Activated CD4-positive, alpha-beta memory T cell treated with anti-CD3 and anti-CD28 coated beads for 36 hours (primary cell): ENCODE data around the gene SCMH1. TPM values are rescaled to one million over a fixed set of nuclear protein-coding genes. Genes with fewer than 3 reads are reported as not detected.

Experiments used
- CTCF ChIA-PET: fragments of 350-600 bp; sonication (Branson Sonifier 250); formaldehyde crosslinking; loops from one replicate; lab custom pipeline; 2021; ENCODE audit warnings: antibody characterized with exemption, inconsistent platforms; lab: Charles Lee
- POLR2A ChIA-PET: fragments of 350-600 bp; sonication (Branson Sonifier 250); formaldehyde crosslinking; loops from one replicate; lab custom pipeline; 2021; ENCODE audit warnings: antibody characterized with exemption; lab: Charles Lee
- DNase-seq: peaks from one replicate; pipeline ENCODE4 v3.0.0-alpha.2; 2020
- H3K27ac Mint-ChIP-seq: one replicate; pipeline ENCODE4 v1.8.0; 2021; ENCODE audit warnings: mixed read lengths
- H3K27me3 Mint-ChIP-seq: one replicate; pipeline ENCODE4 v1.8.0; 2021; ENCODE audit warnings: mixed read lengths
- H3K36me3 Mint-ChIP-seq: one replicate; pipeline ENCODE4 v1.8.0; 2021; ENCODE audit warnings: mixed read lengths
- H3K4me1 Mint-ChIP-seq: one replicate; pipeline ENCODE4 v1.8.0; 2021; ENCODE audit warnings: low read depth, mixed read lengths
- H3K4me3 Mint-ChIP-seq: one replicate; pipeline ENCODE4 v1.8.0; 2021; ENCODE audit warnings: mild to moderate bottlenecking, mixed read lengths
- H3K9me3 Mint-ChIP-seq: one replicate; pipeline ENCODE4 v1.8.0; 2021; ENCODE audit warnings: mixed read lengths
- intact Hi-C: fragments of 100-400 bp; cut with micrococcal nuclease; formaldehyde crosslinking; loops from one replicate; pipeline ENCODE4 v1.15.1; 2023
- total RNA-seq, 2 experiments: library from RNA; stranded (reverse); gene quantifications; one replicate each; pipeline ENCODE4 v1.2.3, GENCODE V29; 2021

SCMH1 gene
- total RNA-seq, 2 experiments from 2014 or later, result 17.7 to 20.7 TPM

DNA sequence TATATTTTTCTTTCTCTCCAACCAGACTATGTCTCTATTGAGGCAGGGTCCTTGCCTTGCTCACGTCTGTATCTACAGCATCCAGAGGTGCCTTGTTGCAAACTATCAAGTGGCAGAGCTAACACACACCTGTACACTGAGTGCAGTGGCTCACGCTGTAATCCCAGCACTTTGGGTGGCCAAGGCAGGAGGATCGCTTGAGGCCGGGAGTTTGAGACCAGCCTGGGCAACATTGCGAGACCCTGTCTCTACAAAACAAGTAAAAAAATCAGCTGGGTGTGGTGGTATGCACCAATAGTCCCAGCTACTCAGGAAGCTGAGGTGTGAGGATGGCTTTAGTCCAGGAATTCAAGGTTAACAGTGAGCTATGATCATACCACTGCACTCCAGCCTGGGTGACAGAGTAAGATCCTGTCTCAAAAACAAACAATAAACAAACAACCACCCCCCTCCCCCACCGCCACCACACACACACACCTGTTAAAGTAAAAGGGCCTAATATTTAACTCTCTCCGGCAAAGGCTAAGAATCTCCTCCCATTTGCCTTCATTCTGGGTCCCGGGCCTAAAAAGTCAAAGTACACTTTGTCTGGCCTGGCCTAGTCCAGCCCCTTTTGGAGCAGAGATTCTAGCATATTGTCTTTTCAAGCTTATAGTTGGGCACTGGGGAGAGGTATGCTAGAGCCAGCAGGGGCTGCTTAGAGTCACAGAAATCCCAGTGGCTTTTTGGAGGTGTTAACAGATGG lies 211.1 kb downstream of the SCMH1 start:
- H3K27me3 Mint-ChIP-seq, result no peaks in the 10 kb centered on the region
- no peak overlapping the region for H3K27ac Mint-ChIP-seq
- no peak overlapping the region for H3K4me3 Mint-ChIP-seq
- H3K36me3 Mint-ChIP-seq, result peaks cover 29% of the 10 kb centered on the region
- intact Hi-C loops, result no loop called here
- CTCF ChIA-PET, result no interaction called here
- DNase-seq, result no peak
- POLR2A ChIA-PET, result no interaction called here
- H3K4me1 Mint-ChIP-seq, result no peaks in the 10 kb centered on the region
- H3K9me3 Mint-ChIP-seq, result no peaks in the 10 kb centered on the region

DNA sequence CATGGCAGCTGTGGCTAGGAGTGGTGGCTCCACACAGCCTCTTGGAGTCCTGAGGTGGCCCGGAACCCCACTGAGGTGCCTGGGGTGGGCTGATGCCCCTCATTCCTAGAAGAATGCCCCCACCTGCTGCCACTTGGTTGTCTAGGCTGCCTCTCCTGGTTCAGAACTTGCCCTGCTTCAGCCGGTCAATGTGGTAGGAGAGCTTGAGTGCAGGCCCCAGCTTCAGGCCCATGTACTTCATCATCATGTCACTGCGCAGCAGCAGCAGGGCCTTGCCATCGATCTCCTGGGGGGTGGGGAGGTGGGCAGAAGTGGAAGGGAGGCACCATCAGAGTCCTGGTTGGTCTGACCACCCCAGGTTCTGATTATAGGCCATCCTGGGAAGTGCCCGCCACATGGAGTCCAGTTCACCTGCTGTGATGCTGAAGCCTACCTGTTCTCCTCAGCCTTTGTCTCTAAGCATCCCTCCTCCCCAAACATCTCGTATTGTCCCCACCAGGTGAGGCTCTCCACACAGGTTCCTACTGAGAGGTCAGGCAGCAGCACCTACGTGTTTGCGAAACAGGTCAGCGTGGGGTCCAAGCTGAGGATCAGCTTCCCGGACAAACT lies 214.0 kb downstream of the SCMH1 start:
- H3K36me3 Mint-ChIP-seq, result peaks cover 21% of the 10 kb centered on the region
- no peaks in the 10 kb centered on the region for H3K9me3 Mint-ChIP-seq
- no peaks in the 10 kb centered on the region for H3K27me3 Mint-ChIP-seq
- POLR2A ChIA-PET, result no interaction called here
- intact Hi-C loops, result no loop called here
- no peak for DNase-seq
- no peak overlapping the region for H3K27ac Mint-ChIP-seq
- CTCF ChIA-PET, result no interaction called here
- no peaks in the 10 kb centered on the region for H3K4me1 Mint-ChIP-seq
- H3K4me3 Mint-ChIP-seq, result no peak overlapping the region

DNA sequence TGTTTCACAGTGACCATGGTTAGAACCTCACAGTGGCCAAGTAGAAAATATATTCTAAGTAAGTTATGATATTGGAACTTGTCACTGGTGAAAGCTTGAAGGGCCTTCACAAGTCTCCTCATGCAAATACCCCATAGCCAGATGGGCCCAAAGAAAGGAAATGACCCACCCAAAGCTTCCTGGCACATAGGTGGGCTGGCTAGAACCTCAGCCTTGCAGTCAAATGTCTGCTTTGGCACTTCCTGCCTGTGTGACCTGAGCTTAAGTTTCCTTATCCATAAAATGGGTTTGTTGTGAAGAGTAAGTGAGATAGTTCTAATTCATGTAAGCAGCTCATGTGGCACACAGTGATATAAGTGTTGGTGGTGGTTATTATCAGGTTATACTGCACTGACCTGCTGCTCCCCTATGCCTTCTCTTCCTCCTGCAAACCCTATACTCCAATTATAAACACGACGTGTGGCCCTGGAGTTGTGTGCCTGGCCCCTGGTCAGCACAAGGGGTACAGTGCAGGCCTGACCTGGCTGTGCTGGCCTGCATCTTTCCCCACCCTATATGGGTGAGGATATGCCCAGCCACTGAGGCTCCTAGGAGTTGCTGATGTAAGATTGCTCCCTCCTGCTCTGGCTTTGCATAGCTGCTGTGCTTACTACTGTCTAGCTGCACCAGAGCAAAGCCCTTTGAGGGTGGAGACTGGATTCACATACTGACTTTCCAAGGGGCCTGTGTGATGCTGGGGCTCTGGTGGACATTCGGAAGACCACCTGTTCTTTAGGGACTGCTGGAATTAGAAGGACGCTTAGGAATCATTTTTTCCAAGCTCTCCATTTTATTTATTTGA lies 215.9 kb downstream of the SCMH1 start:
- no peak overlapping the region for H3K4me3 Mint-ChIP-seq
- intact Hi-C loops, result no loop called here
- H3K27ac Mint-ChIP-seq, result no peak overlapping the region
- ChIA-PET POLR2A (interaction anchor here (0.6 kb wide), 1 partner anchor 87 kb away, joined by 3 read pairs; no protein-coding TSS in a partner anchor), CTCF (no interaction called here)
- no peaks in the 10 kb centered on the region for H3K4me1 Mint-ChIP-seq
- no peaks in the 10 kb centered on the region for H3K27me3 Mint-ChIP-seq
- H3K36me3 Mint-ChIP-seq, result peaks cover 15% of the 10 kb centered on the region
- H3K9me3 Mint-ChIP-seq, result no peaks in the 10 kb centered on the region
- DNase-seq, result no peak

DNA sequence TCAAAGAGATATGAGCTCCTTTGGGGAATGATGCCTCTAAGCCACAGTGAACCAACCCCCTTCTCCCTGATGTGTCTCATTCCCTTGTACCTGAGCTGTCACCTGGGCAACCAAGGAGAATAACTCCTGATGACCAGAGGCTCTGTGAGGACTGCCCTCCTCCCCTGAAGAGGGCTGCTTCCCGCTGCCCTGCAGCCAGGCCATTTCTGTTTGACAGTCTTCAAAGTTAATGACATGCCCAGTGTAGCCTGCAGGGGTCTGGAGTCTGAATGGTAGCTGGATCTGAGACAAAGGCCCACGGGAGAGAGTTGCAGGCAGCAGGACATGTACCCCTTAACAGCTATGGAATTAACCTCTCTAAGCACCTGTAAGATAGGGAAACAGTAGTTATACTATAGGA lies 217.2 kb downstream of the SCMH1 start:
- Mint-ChIP-seq H3K27ac (no peak overlapping the region), H3K27me3 (no peaks in the 10 kb centered on the region), H3K4me1 (no peaks in the 10 kb centered on the region), H3K9me3 (no peaks in the 10 kb centered on the region), H3K4me3 (no peak overlapping the region), H3K36me3 (peaks cover 12% of the 10 kb centered on the region)
- DNase-seq, result no peak
- ChIA-PET CTCF (no interaction called here), POLR2A (no interaction called here)
- intact Hi-C loops, result no loop called here

DNA sequence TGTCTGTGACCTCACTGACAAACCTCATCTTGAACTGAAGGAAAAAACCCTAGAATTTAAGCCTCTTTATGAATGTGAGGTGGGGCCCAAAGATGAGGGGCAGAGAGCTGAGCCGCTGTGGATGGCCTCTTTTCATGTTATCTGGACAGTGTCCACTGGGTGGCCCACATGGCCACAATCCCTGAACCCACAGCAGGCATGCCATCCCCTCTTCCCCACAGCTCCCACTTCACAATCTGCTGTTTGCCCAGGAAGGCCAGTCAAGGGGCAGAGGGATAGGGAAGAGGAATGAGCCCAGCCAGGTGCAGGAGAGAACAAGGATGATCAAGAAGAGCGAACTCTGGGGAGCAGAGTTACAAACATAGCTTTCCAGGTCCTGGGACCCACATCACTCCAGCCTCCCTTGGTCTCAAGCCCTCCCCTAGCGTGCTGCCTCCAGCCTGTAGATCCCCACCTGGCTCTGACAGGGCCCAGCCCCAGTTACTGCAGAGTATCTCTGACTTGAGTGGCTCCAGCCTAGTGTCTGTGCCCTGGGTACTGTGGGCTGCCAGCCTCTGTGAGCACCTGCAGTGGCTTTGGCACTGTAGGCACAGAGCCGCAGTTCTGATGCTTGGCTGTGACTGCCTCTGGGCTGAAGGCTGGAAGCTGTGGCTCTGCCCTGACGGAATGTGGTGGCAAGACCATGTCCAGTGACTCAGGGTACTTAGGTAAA lies 218.7 kb downstream of the SCMH1 start:
- intact Hi-C loops, result no loop called here
- CTCF ChIA-PET, result interaction anchor here (1.1 kb wide), 2 partner anchors 75 to 217 kb away, joined by 3 read pairs; no protein-coding TSS in a partner anchor
- no peak overlapping the region for H3K4me3 Mint-ChIP-seq
- H3K27ac Mint-ChIP-seq, result no peak overlapping the region
- POLR2A ChIA-PET, result interaction anchor here (0.8 kb wide), 1 partner anchor 12 kb away, joined by 3 read pairs; no protein-coding TSS in a partner anchor
- no peaks in the 10 kb centered on the region for H3K4me1 Mint-ChIP-seq
- H3K36me3 Mint-ChIP-seq, result peaks cover 7% of the 10 kb centered on the region
- DNase-seq, result no peak
- no peaks in the 10 kb centered on the region for H3K9me3 Mint-ChIP-seq
- no peaks in the 10 kb centered on the region for H3K27me3 Mint-ChIP-seq

DNA sequence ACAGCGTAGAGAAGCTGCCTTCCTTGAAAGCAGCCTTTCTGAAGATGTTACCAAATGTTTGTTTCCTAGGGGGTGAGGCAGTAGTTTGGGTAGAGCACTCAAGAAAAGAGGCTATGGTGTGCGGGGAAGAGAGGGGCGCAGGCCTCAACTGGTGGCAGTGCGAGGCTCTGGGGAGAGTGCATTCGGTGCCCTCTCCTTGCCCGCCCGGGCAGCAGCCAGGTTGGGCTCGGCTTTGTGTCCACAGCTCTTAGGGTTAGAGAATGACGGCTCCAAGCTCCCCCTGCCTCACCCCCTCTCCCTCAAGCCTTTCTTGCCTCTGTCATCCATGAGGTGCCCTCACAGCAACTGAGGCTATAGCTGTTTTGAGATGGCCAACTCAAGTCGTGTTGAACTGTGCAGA lies 219.7 kb downstream of the SCMH1 start:
- DNase-seq, result no peak
- no peak overlapping the region for H3K27ac Mint-ChIP-seq
- intact Hi-C loops, result no loop called here
- H3K4me3 Mint-ChIP-seq, result no peak overlapping the region
- H3K36me3 Mint-ChIP-seq, result peaks cover 7% of the 10 kb centered on the region
- no peaks in the 10 kb centered on the region for H3K27me3 Mint-ChIP-seq
- no peaks in the 10 kb centered on the region for H3K4me1 Mint-ChIP-seq
- ChIA-PET POLR2A (no interaction called here), CTCF (interaction anchor here (1.1 kb wide), 1 partner anchor 74 kb away, joined by 3 read pairs; no protein-coding TSS in a partner anchor)
- no peaks in the 10 kb centered on the region for H3K9me3 Mint-ChIP-seq

DNA sequence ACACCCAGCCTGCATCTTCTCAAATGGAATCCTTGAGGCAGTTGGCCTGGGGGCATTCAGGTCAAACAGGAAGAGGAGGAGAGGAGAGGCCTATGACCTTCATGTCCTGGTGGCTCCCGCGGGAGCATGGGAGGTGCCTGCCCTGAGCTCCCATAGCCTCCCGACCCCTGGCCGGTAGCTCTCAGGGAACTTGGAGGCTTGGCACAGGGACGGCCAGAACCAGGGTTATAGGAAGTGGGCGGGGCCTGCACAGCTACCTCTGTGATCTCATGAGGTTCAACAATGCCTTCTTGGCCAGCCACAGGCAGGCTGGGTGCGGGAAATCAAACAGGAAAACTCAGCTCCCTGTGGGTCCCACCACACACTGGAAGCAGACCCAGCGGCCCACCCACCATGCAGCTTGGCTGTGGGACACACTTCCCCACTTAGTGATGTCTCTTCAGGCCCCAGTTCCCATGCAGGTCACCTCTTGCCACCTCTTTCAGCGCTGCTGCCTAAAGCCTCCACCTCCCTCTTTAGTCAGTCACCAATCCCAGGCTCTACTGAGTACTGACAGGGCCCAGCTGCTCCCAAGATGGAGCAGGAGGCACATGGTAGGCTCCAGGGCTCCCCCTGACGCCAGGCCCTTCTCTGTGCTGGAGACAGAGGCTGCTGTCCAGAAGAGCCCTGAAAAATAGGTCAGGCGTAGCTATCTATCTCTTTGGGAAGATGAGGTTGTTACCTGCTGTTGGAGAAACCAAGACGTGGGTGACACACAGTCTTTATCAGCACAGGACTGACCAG lies 220.4 kb downstream of the SCMH1 start, which contains the start of gene SLFNL1:
TSS of gene SLFNL1 (minus strand) at position 200 of the 783 bp plus-strand sequence. CDS start 1,065 bp downstream, outside the sequence.
- H3K27me3 Mint-ChIP-seq, result no peaks in the 10 kb centered on the region
- no peaks in the 10 kb centered on the region for H3K9me3 Mint-ChIP-seq
- no peak within 1 kb of the TSS for H3K27ac Mint-ChIP-seq
- ChIA-PET CTCF (interaction anchor here (0.6 to 1.1 kb wide), 2 partner anchors 73 to 339 kb away, joined by 3 read pairs; no protein-coding TSS in a partner anchor), POLR2A (no interaction called here)
- no peak within 1 kb of the TSS for H3K4me3 Mint-ChIP-seq
- H3K4me1 Mint-ChIP-seq, result no peaks in the 10 kb centered on the region
- intact Hi-C loops, result no loop called here
- peaks cover 6% of the 10 kb centered on the region for H3K36me3 Mint-ChIP-seq
- no peak for DNase-seq

DNA sequence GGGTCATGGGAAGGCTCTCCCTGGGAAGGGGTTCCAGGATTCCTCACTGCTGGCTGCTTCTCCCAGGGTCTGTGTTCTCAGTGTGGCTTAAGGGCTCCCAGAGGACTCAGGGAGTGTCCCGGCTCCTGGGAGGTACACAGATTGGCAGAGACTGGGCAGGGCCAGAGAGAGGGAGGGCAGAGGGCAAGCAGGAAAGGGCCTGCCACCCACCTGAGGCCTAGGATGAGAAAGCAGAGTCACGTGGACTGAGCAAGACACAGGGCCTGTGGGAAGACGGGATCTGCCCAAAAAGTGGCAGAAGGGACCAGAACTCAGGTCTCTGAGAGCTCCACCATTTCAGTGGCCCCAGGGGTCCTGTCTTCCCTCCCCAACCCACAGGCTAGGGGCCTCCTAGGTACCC lies 221.5 kb downstream of the SCMH1 start:
- Mint-ChIP-seq H3K4me3 (no peak overlapping the region), H3K4me1 (no peaks in the 10 kb centered on the region), H3K36me3 (peaks cover 8% of the 10 kb centered on the region), H3K27me3 (no peaks in the 10 kb centered on the region), H3K27ac (no peak overlapping the region), H3K9me3 (no peaks in the 10 kb centered on the region)
- ChIA-PET POLR2A (no interaction called here), CTCF (no interaction called here)
- no peak for DNase-seq
- intact Hi-C loops, result no loop called here

DNA sequence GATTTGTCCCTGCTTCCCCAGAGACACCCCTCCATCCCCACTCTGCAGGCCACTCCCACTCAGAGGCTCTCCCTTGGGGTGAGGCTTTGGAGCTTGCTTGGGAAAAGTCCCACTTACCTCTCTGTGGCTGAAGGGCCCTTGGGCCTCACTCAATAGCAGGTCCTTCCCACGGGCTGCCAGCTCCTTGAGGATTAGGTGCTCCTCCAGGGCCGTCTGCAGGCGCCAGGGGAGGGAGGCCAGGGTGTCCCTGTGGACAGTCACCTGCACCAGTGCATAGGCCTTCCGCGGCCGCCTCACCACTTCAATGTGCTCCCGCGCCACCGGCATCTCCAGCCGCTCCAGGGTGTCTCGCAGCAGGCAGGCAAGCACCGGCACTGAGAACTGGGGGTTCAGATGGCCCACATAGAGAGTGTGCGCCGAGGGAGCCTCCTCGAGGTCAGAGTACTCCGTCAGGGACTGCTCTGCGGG lies 222.0 kb downstream of the SCMH1 start:
- POLR2A ChIA-PET, result no interaction called here
- intact Hi-C loops, result no loop called here

DNA sequence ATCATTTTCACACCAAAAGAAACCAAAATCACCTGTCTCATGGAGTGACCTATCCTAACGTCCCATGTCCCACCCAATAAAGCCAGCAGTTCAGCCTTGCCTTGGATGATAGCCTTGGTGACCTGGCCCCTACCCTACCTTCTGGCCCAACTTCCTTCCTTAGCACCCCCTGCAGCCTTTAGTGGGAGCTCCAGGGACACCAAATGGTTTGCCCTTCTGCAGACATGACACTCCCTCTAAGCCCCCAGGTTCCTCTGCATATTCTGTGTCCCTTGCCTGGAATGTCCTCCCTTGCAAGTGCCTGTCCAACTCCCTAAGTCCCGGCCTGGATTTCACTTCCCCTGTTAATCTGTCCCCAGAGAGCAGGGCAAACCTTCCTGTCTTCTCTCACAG lies 222.8 kb downstream of the SCMH1 start:
- no peaks in the 10 kb centered on the region for H3K27me3 Mint-ChIP-seq
- no peaks in the 10 kb centered on the region for H3K9me3 Mint-ChIP-seq
- ChIA-PET POLR2A (no interaction called here), CTCF (no interaction called here)
- intact Hi-C loops, result no loop called here
- no peak overlapping the region for H3K27ac Mint-ChIP-seq
- no peak overlapping the region for H3K4me3 Mint-ChIP-seq
- DNase-seq, result no peak
- peaks cover 11% of the 10 kb centered on the region for H3K36me3 Mint-ChIP-seq
- H3K4me1 Mint-ChIP-seq, result no peaks in the 10 kb centered on the region

More for the DNA sequence above, 222.0 kb downstream of the SCMH1 start:
- CTCF ChIA-PET, result no interaction called here
- Mint-ChIP-seq H3K27ac (no peak overlapping the region), H3K9me3 (no peaks in the 10 kb centered on the region), H3K36me3 (peaks cover 8% of the 10 kb centered on the region), H3K4me1 (no peaks in the 10 kb centered on the region), H3K4me3 (no peak overlapping the region), H3K27me3 (no peaks in the 10 kb centered on the region)
- no peak for DNase-seq

DNA sequence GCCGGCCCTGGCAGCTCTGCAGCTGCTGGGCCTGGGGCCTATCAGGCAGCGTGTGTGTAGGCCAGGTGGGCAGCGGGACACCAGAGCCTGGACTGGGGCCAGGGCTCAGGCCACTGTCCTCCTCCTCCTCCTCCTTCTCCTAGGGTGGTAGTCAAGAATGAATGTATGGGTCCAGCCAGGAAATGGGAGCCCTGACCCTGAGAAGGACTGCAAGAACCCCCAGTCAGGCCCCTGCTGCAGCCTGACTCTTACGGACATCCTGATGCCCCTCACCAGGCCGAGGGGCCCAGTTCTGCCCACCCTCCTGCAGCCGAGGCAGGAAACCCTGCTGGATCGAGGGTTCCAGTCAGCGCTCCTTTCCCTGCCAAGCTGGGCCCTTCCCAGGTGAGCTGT lies 224.1 kb downstream of the SCMH1 start:
- DNase-seq, result no peak
- intact Hi-C loops, result no loop called here
- POLR2A ChIA-PET, result no interaction called here
- Mint-ChIP-seq H3K4me3 (no peak overlapping the region), H3K27me3 (no peaks in the 10 kb centered on the region), H3K4me1 (no peaks in the 10 kb centered on the region), H3K9me3 (no peaks in the 10 kb centered on the region), H3K27ac (no peak overlapping the region), H3K36me3 (peaks cover 15% of the 10 kb centered on the region)
- CTCF ChIA-PET, result no interaction called here
